Measurements from ENCODE around the gene TNRC6B. TPM values are rescaled to one million over a fixed set of nuclear protein-coding genes. Genes with fewer than 3 reads are reported as not detected.
"Not testable (repeated sequence)": the region's sequence is repeated elsewhere in the genome, so short reads cannot be mapped to it uniquely, and the experiment has no call there.

The TNRC6B gene
- total RNA-seq, 1 experiment from 2014 or later = 4.2 TPM

- Histone ChIP-seq H3K9me3 (no peaks in the 10 kb centered on the region), H3K36me3 (no peaks in the 10 kb centered on the region), H3K27me3 (no peaks in the 10 kb centered on the region), H3K4me3 (no peak overlapping the region)
- DNase-seq = no peak
Measured at GRCh38 chr22:40221055-40221414, 43.3 kb downstream of the TNRC6B start.

GRCh38 chr22:40222979-40223378, 45.3 kb downstream of the TNRC6B start:
- not testable (repeated sequence) for H3K4me3 ChIP-seq, H3K27me3 ChIP-seq, DNase-seq, H3K9me3 ChIP-seq, H3K36me3 ChIP-seq

GRCh38 chr22:40224702-40225101, 47.0 kb downstream of the TNRC6B start:
- no peak for DNase-seq
- Histone ChIP-seq H3K36me3 (no peaks in the 10 kb centered on the region; the same call in none of the 2 replicates), H3K4me3 (no peak overlapping the region), H3K27me3 (no peaks in the 10 kb centered on the region), H3K9me3 (no peaks in the 10 kb centered on the region)

- Histone ChIP-seq H3K36me3 (no peaks in the 10 kb centered on the region; the same call in none of the 2 replicates), H3K9me3 (no peaks in the 10 kb centered on the region), H3K4me3 (no peak overlapping the region), H3K27me3 (no peaks in the 10 kb centered on the region)
- DNase-seq = no peak
Measured at GRCh38 chr22:40226620-40227019, 48.9 kb downstream of the TNRC6B start.

GRCh38 chr22:40231618-40232313, 54.0 kb downstream of the TNRC6B start:
- DNase-seq = no peak
- Histone ChIP-seq H3K9me3 (no peaks in the 10 kb centered on the region), H3K27me3 (no peaks in the 10 kb centered on the region), H3K4me3 (no peak overlapping the region), H3K36me3 (peaks cover 2% of the 10 kb centered on the region)

- peaks cover 2% of the 10 kb centered on the region for H3K36me3 ChIP-seq
- H3K9me3 ChIP-seq = no peaks in the 10 kb centered on the region
- no peak overlapping the region for H3K4me3 ChIP-seq
- no peaks in the 10 kb centered on the region for H3K27me3 ChIP-seq
- no peak for DNase-seq
Measured at GRCh38 chr22:40232624-40233023, 54.9 kb downstream of the TNRC6B start.

- no peak overlapping the region for H3K4me3 ChIP-seq
- H3K9me3 ChIP-seq = no peaks in the 10 kb centered on the region
- no peak for DNase-seq
- H3K36me3 ChIP-seq = peaks cover 2% of the 10 kb centered on the region
- no peaks in the 10 kb centered on the region for H3K27me3 ChIP-seq
Measured at GRCh38 chr22:40233886-40234285, 56.2 kb downstream of the TNRC6B start.

- H3K36me3 ChIP-seq = peaks cover 2% of the 10 kb centered on the region
- no peaks in the 10 kb centered on the region for H3K27me3 ChIP-seq
- no peak for DNase-seq
Measured at GRCh38 chr22:40234658-40235057, 56.9 kb downstream of the TNRC6B start.

GRCh38 chr22:40235308-40235707, 57.6 kb downstream of the TNRC6B start:
- Histone ChIP-seq H3K4me3 (no peak overlapping the region), H3K9me3 (no peaks in the 10 kb centered on the region), H3K36me3 (peaks cover 2% of the 10 kb centered on the region; the same call in 1 of the 2 replicates), H3K27me3 (no peaks in the 10 kb centered on the region)
- no peak for DNase-seq

More at GRCh38 chr22:40234658-40235057, 56.9 kb downstream of the TNRC6B start:
- no peak overlapping the region for H3K4me3 ChIP-seq
- H3K9me3 ChIP-seq = no peaks in the 10 kb centered on the region

GRCh38 chr22:40236131-40236665, 58.5 kb downstream of the TNRC6B start:
- peaks cover 2% of the 10 kb centered on the region; the same call in 1 of the 2 replicates for H3K36me3 ChIP-seq
- no peak overlapping the region for H3K4me3 ChIP-seq
- no peaks in the 10 kb centered on the region for H3K9me3 ChIP-seq
- no peak for DNase-seq
- no peaks in the 10 kb centered on the region for H3K27me3 ChIP-seq

GRCh38 chr22:40237241-40237640, 59.5 kb downstream of the TNRC6B start:
- H3K4me3 ChIP-seq = no peak overlapping the region
- H3K36me3 ChIP-seq = no peaks in the 10 kb centered on the region; the same call in 1 of the 2 replicates
- no peak for DNase-seq
- no peaks in the 10 kb centered on the region for H3K27me3 ChIP-seq
- no peaks in the 10 kb centered on the region for H3K9me3 ChIP-seq

- Histone ChIP-seq H3K9me3 (no peaks in the 10 kb centered on the region), H3K4me3 (no peak overlapping the region), H3K36me3 (no peaks in the 10 kb centered on the region), H3K27me3 (no peaks in the 10 kb centered on the region)
- DNase-seq = no peak
Measured at GRCh38 chr22:40237788-40238424, 60.2 kb downstream of the TNRC6B start.

- Histone ChIP-seq H3K4me3 (peak overlapping the region; percentile 12; the same call in 1 of the 2 replicates), H3K9me3 (no peaks in the 10 kb centered on the region), H3K36me3 (no peaks in the 10 kb centered on the region), H3K27me3 (no peaks in the 10 kb centered on the region)
- DNase-seq = peak; percentile 66
Measured at GRCh38 chr22:40238425-40239344, 61.0 kb downstream of the TNRC6B start.

- Histone ChIP-seq H3K9me3 (no peaks in the 10 kb centered on the region), H3K4me3 (no peak overlapping the region), H3K36me3 (no peaks in the 10 kb centered on the region), H3K27me3 (no peaks in the 10 kb centered on the region)
- no peak for DNase-seq
Measured at GRCh38 chr22:40239345-40239683, 61.6 kb downstream of the TNRC6B start.

GRCh38 chr22:40240160-40240559, 62.4 kb downstream of the TNRC6B start:
- H3K9me3 ChIP-seq = no peaks in the 10 kb centered on the region
- no peaks in the 10 kb centered on the region for H3K27me3 ChIP-seq
- DNase-seq = no peak

GRCh38 chr22:40240686-40241085, 63.0 kb downstream of the TNRC6B start:
- Histone ChIP-seq H3K36me3 (no peaks in the 10 kb centered on the region), H3K27me3 (no peaks in the 10 kb centered on the region), H3K9me3 (no peaks in the 10 kb centered on the region), H3K4me3 (no peak overlapping the region)
- no peak for DNase-seq

More at GRCh38 chr22:40240160-40240559, 62.4 kb downstream of the TNRC6B start:
- Histone ChIP-seq H3K36me3 (no peaks in the 10 kb centered on the region), H3K4me3 (no peak overlapping the region)

GRCh38 chr22:40241200-40241763, 63.6 kb downstream of the TNRC6B start:
- H3K9me3 ChIP-seq = no peaks in the 10 kb centered on the region
- no peaks in the 10 kb centered on the region for H3K27me3 ChIP-seq
- DNase-seq = no peak
- H3K36me3 ChIP-seq = no peaks in the 10 kb centered on the region
- H3K4me3 ChIP-seq = no peak overlapping the region
